Measurements from ENCODE around the gene LINGO4.

DNA sequence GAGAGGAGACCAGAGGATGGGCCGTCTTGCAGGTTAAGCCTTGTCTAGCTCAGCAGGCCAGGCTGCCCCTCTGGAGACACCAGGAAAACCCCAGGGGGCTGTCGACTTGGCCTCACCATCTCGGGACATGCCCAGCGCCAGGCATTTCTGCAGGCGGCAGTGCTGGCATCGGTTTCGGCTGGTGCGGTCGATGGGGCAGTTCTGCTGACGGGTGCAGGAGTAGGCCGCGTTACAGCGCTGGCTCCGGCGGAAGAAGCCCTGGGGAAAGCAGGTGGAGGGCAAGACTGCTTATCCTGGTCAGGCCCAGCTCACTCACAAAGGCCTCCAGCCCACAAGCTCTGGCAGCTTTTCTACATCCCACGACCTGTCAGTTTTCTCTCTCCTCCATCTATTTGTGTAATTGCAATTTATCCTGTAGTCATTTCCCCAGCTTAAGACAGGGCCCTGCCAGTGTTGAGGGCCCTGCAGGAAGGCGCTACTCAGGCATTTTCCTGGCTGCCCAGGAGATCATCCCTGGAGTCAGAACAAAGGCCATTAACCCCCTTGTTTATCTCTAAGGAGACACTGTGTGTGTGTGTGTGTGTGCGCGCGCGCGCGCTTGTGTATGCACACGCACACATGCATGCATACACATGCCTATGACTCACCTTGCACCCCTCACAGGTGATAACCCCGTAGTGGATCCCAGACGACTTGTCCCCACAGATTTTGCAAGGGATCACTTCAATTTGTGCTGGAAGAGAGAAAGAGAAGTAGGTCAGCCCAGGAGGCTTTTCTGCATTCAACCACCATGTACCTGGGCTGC lies 11.5 kb upstream of the LINGO4 start:
- TF ChIP-seq CTCF (IDR thresholded peaks at IDR 0.05) (no peak), POLR2A (IDR thresholded peaks at IDR 0.05) (no peak)
